SU-DHL-6 (cell line): Measurements from ENCODE around the gene FPGS.

Experiments used
- H2AFZ ChIP-seq: fragments of 200-600 bp; sonication (generic); 2 replicates; pipeline ENCODE4 v1.6.1; 2014; ENCODE audit warnings: low read depth, mild to moderate bottlenecking, moderate library complexity, mixed read lengths, antibody characterized with exemption, low read length; ENCODE audit not compliant: severe bottlenecking
- H3F3A ChIP-seq: fragments of 200-600 bp; shearing (Covaris generic); 2 replicates; pipeline ENCODE4 v1.6.0; 2016; ENCODE audit warnings: antibody characterized with exemption, mild to moderate bottlenecking; ENCODE audit not compliant: insufficient read depth
- H3K27ac ChIP-seq: fragments of 200-600 bp; sonication (generic); 2 replicates; pipeline ENCODE4 v1.5.1; 2016; ENCODE audit warnings: low read depth, mild to moderate bottlenecking, low read length, moderate library complexity, mixed read lengths
- H3K27me3 ChIP-seq: fragments of 200-600 bp; sonication (generic), shearing (Covaris generic); 2 replicates; pipeline ENCODE4 v1.6.0; 2014; ENCODE audit warnings: mild to moderate bottlenecking, low read length
- H3K36me3 ChIP-seq: fragments of 200-600 bp; sonication (generic); 2 replicates; pipeline ENCODE4 v1.6.1; 2014; ENCODE audit warnings: mild to moderate bottlenecking, low read length, mixed read lengths
- H3K4me2 ChIP-seq: fragments of 300-600, 200-600 bp; shearing (Covaris generic), sonication (generic); 2 replicates; pipeline ENCODE4 v1.6.0; 2014; ENCODE audit warnings: low read length, low read depth, mild to moderate bottlenecking; ENCODE audit not compliant: poor library complexity, severe bottlenecking
- H3K4me3 ChIP-seq: fragments of 200-600 bp; sonication (generic); 2 replicates; pipeline ENCODE4 v1.5.1; 2014; ENCODE audit warnings: antibody characterized with exemption, low read length, mild to moderate bottlenecking, mixed read lengths; ENCODE audit not compliant: insufficient read depth, poor library complexity, severe bottlenecking
- H3K79me2 ChIP-seq: fragments of 200-600 bp; sonication (generic); 2 replicates; pipeline ENCODE4 v1.6.1; 2014; ENCODE audit warnings: mild to moderate bottlenecking, low read length, moderate library complexity; ENCODE audit not compliant: insufficient read depth
- H3K9ac ChIP-seq: fragments of 200-600 bp; sonication (generic); 2 replicates; pipeline ENCODE4 v1.7.0; 2014; ENCODE audit warnings: mild to moderate bottlenecking, low read length
- H3K9me2 ChIP-seq: fragments of 200-600 bp; sonication (generic); replicated peaks from 2 replicates; pipeline ENCODE4 v1.6.1; 2014; ENCODE audit warnings: low read length; ENCODE audit not compliant: insufficient read depth
- H3K9me3 ChIP-seq: fragments of 200-600 bp; sonication (generic); 2 replicates; pipeline ENCODE4 v1.6.1; 2014; ENCODE audit warnings: low read length, mixed read lengths; ENCODE audit not compliant: insufficient read depth
- H4K20me1 ChIP-seq: fragments of 200-600 bp; sonication (generic); 2 replicates; pipeline ENCODE4 v1.6.1; 2014; ENCODE audit warnings: low read depth, mild to moderate bottlenecking, antibody characterized with exemption, low read length, moderate library complexity, mixed read lengths
- CTCF ChIP-seq: fragments of 200-600 bp; sonication (generic); IDR thresholded peaks from one replicate; pipeline ENCODE4 v1.5.1; 2017; ENCODE audit warnings: antibody characterized with exemption, mild to moderate bottlenecking, low read length, moderate library complexity; ENCODE audit not compliant: insufficient read depth, poor library complexity, severe bottlenecking
- EZH2phosphoT487 ChIP-seq: fragments of 200-600 bp; sonication (generic), shearing (Covaris generic); conservative IDR thresholded peaks from 2 replicates; pipeline ENCODE4 v1.6.1; 2018; ENCODE audit warnings: mild to moderate bottlenecking, antibody characterized with exemption, low read length, moderate library complexity, mixed read lengths

The FPGS gene

GRCh38 chr9:127793093-127793708 lies 9.5 kb upstream of the FPGS start:
- Histone ChIP-seq H3F3A (peaks cover 22% of the 10 kb centered on the region), H3K27me3 (no peaks in the 10 kb centered on the region), H3K79me2 (peaks cover 23% of the 10 kb centered on the region), H3K36me3 (peaks cover 18% of the 10 kb centered on the region; the same call in 1 of the 2 replicates), H3K9me2 (no peaks in the 10 kb centered on the region), H2AFZ (no peak overlapping the region), H4K20me1 (peaks cover 9% of the 10 kb centered on the region; the same call in 1 of the 2 replicates), H3K4me3 (no peak overlapping the region), H3K27ac (no peak overlapping the region), H3K9me3 (no peaks in the 10 kb centered on the region), H3K4me2 (no peak overlapping the region), H3K9ac (no peak overlapping the region)
- no peak for TF ChIP-seq CTCF
- TF ChIP-seq EZH2phosphoT487, result no peak

GRCh38 chr9:127794001-127794791 lies 8.5 kb upstream of the FPGS start:
- no peaks in the 10 kb centered on the region for H3K27me3 ChIP-seq
- no peak overlapping the region for H3K27ac ChIP-seq
- H3K9ac ChIP-seq, result no peak overlapping the region
- no peak overlapping the region for H3K4me2 ChIP-seq
- H4K20me1 ChIP-seq, result peaks cover 6% of the 10 kb centered on the region; the same call in 1 of the 2 replicates
- H3K4me3 ChIP-seq, result no peak overlapping the region
- no peak overlapping the region for H2AFZ ChIP-seq
- TF ChIP-seq CTCF, result no peak
- TF ChIP-seq EZH2phosphoT487, result no peak
- no peaks in the 10 kb centered on the region for H3K9me2 ChIP-seq
- no peaks in the 10 kb centered on the region for H3K9me3 ChIP-seq
- H3K36me3 ChIP-seq, result peaks cover 18% of the 10 kb centered on the region; the same call in 1 of the 2 replicates
- peaks cover 14% of the 10 kb centered on the region for H3K79me2 ChIP-seq
- peaks cover 22% of the 10 kb centered on the region for H3F3A ChIP-seq

GRCh38 chr9:127796225-127796813 lies 6.4 kb upstream of the FPGS start:
- Histone ChIP-seq H2AFZ (no peak overlapping the region), H3K27me3 (no peaks in the 10 kb centered on the region), H3K27ac (no peak overlapping the region), H3K9me2 (no peaks in the 10 kb centered on the region), H4K20me1 (no peaks in the 10 kb centered on the region), H3K79me2 (no peaks in the 10 kb centered on the region), H3K9ac (no peak overlapping the region), H3K4me3 (no peak overlapping the region), H3K4me2 (no peak overlapping the region), H3K36me3 (peaks cover 5% of the 10 kb centered on the region; the same call in 1 of the 2 replicates), H3K9me3 (no peaks in the 10 kb centered on the region), H3F3A (peaks cover 22% of the 10 kb centered on the region)
- TF ChIP-seq CTCF (no peak), EZH2phosphoT487 (no peak)
